Amniotic epithelial cell (primary cell): ENCODE results near the gene SYTL3.
A peak's percentile ranks its signal among the peaks of the same experiment; 100 is the strongest.
"Not testable (repeated sequence)": the region's sequence is repeated elsewhere in the genome, so short reads cannot be mapped to it uniquely, and the experiment has no call there.

Experiments
- DNase-seq: peaks from one replicate; pipeline ENCODE4 v3.0.0-alpha.2; 2010; ENCODE audit warnings: low read depth

SYTL3 gene

GRCh38 chr6:158776737-158777136, 126.9 kb downstream of the SYTL3 start:
- no peak for DNase-seq

GRCh38 chr6:158777510-158777909, 127.7 kb downstream of the SYTL3 start:
- DNase-seq = no peak

DNA sequence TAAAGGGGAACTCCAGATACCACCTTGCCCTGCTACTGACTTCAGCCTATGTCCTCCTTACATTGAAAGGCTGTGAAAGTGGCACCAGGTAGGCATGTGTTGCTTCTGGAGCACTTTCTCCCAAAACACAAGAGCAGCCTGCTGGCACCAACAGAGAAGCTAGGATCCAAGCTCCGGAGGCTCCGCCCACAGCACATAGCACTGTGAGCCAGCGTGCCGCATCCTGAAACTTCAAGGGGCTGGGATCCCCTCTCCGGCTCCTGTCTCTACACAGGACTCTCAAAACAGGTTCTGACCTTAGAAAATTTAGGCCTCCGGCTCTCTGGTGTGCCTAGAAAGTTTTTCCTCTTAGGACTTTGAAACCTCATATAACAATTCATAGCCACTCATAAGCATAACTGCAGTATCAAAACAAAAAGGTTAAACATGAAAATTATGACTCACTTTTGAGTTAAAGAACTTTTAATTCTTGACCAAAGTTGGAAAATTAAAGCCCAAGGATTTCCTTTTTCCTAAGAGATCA, 128.2 kb downstream of the SYTL3 start:
- DNase-seq = no peak

DNA sequence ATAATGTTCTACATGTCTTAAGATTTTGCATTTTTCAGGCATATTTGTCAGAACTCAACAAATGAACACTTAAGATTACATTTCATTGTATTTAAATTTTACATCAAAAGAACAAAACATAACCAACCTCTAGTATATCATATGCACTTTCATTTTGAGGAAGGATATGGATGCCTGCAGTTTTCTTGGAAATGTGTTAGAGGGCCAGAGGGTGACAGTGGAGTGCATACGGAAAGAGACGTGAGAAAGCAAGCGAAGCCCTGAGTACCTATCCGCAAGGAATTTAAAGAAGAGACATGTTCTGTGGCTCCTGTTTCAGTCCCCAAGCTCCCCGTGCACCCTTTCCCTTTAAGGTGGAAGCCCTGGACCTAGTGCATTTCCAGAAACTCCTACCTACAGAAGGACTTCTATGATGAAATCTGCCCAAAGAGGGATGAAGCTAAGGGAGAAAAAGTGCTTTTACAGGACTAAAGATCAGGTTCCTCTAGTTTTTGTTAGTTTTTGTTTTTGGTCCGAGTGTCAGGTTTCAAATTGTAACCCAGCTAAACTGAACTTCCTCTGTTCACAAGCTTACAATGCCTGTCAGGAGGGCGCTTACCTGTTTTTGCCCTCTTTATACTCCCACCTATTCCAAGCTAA, 130.5 kb downstream of the SYTL3 start:
- DNase-seq = no peak

DNA sequence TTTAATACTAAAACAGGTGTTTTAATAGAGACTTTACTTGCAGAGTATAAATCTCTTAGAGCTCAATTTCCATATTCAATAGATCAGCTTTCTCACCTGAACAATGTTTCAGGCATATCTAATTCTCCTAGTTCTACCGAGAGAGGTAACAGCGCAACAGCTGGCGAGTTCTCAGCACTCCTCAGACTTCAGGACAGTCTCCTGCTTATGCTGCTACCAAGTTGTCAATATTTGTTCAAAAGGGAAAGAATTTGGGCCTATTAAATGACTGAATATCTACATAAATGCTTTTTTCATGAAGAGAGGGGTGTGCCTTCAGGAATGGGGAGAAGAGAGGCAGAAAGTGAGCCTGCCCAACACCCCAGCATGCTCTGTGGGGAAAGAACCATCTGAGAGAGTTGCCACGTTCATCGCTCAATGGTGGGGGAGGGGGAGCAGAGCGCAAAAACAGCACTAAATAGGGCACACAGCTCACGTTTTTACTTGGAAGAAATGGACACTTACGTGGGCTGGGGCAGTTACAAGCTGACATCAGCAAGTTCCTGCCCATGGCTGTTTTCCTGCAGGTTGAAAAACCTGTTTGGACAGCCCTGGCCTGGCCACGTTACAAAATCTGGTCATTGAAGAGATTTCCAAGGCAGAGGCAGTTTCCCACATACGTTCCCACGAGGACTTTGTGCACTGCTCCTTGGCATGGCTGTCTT, 131.3 kb downstream of the SYTL3 start:
- DNase-seq = no peak

- no peak for DNase-seq
These were observed 132.0 kb downstream of the SYTL3 start for GRCh38 chr6:158781692-158782373.

GRCh38 chr6:158782432-158783166, 132.7 kb downstream of the SYTL3 start:
- DNase-seq = no peak

DNA sequence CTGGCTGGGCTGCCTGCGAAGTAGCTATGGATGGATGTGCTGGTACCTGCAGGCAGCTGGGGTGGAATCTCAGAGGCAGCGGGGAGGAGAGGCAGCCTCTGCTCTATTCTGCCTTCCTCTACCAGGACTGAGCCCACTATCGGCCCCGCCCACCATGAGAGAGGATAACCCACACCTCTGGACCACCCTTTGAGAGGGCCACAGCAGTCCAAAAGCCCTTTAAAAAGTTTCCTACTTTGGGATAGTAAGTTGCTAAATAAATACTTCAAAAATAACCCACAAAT, 133.3 kb downstream of the SYTL3 start:
- no peak for DNase-seq

GRCh38 chr6:158783851-158784250, 134.0 kb downstream of the SYTL3 start:
- DNase-seq = no peak

DNA sequence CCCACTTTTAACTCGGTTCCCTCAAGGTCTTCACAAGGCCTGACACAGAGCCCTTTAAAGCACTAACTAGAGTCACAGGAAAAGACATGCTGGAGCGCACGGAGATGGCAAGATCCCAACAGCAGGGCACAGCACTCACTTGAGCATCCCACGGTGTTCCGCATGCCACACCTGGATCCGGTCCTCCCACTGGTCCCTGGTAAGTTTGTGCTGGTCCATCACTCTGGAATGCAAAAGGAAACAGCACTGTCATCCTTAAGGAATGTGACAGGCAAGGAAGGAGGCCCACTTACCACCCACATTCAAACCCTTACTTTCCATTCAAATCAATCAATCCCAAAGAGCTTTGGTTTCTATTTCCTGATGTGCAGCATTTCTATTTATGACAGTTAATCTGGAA, 134.7 kb downstream of the SYTL3 start:
- peak; percentile 38 for DNase-seq

DNA sequence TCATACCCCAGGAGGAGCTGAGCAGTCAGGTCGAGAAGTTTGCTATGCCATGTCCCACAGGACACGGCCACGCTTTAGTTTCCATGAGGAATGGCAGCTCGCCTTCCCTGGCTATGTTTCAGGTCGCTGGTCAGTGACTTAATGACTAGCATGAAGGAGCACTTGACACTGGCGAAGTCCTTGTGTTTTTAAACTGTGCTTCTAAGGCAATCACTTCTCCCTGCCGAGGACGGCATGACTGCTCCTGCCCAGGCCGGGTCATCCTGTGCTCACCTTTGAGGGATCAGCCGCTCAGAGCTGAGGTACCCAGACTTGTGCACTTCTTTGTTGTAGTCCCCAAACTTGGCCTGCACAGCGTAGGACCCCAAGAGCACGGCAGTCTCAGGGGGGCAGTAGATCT, 135.2 kb downstream of the SYTL3 start:
- DNase-seq = no peak

- DNase-seq = no peak
These were observed 136.9 kb downstream of the SYTL3 start for GRCh38 chr6:158786645-158787304.

DNA sequence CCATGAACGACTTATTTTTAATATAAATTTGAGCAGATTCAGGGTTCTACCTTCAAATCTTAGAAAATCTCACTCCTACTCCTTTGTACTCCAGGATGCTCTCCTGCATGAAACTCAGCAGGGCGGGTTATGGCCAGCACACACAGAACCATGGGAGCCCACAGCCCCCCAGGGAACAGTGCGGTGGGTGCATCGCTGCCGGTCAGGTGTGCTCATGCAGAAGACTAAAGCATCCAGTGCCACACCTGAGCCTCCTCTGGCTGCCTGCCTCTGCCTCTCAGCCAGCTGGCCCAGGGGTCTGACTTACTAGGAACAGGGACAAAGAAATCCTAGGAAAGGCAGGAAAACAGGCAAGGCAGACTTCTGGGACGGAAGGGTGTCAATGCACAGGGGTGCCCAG, 137.5 kb downstream of the SYTL3 start:
- DNase-seq = no peak

- no peak for DNase-seq
These were observed 139.5 kb downstream of the SYTL3 start for GRCh38 chr6:158789115-158789917.

DNA sequence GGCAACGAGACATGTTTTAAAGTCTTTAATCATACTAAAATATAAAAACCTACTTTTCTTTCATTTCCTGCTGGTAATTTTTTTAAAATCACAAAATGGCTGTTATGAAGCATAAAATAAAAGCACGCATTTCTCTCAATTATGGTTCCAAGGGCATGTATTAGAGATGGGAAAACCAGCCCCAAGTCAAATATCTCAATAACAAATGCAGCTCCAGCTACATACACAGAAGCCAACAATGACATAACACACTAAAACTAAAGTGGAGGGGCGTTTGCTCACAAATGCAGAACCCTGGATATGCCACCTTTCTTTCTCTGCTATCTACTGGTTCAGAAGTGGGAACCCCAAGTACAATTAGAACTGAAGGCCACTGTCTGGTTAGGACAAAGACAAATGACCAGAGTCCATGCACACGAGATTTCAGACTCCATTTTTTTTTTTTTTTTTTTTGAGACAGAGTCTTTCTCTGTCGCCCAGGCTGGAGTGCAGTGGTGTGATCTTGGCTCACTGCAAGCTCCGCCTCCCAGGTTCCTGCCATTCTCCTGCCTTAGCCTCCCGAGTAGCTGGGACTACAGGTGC, 141.5 kb downstream of the SYTL3 start:
- no peak for DNase-seq

DNA sequence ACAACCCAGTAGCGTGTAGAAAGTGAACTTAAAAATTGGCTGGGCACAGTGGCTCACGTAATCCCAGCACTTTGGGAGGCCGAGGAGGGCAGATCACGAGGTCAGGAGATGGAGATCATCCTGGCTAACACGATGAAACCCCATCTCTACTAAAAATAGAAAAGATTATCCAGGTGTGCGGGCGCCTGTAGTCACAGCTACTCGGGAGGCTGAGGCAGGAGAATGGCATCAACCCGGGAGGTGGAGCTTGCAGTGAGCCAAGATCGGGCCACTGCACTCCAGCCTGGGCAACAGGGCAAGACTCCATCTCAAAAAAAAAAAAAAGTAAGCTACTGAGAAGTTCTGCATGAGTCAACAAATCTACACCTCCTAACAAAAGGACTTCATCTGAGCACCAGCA, 142.7 kb downstream of the SYTL3 start:
- not testable (repeated sequence) for DNase-seq

- DNase-seq = peak; percentile 70
These were observed 143.6 kb downstream of the SYTL3 start for GRCh38 chr6:158793432-158793831.

DNA sequence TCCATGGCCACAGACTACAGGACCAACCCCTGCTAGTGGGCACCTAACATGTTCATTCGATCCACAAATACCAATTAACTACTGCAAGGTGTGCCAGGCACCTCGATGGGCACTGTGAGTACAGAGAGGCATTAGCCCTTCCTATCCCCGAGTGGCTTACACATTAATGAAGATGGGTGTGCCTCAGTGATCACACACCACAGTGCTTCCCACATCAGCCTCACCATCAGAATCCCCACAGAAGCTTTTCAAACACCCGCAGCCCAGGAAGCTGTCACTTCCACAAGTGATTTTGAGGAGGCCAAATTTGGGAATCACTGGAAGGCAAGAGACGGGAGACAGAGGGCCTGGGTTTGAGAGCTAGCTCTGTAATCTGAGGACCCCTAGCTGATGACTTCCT, 145.7 kb downstream of the SYTL3 start:
- no peak for DNase-seq

- no peak for DNase-seq
These were observed 146.5 kb downstream of the SYTL3 start for GRCh38 chr6:158796353-158796752.

DNA sequence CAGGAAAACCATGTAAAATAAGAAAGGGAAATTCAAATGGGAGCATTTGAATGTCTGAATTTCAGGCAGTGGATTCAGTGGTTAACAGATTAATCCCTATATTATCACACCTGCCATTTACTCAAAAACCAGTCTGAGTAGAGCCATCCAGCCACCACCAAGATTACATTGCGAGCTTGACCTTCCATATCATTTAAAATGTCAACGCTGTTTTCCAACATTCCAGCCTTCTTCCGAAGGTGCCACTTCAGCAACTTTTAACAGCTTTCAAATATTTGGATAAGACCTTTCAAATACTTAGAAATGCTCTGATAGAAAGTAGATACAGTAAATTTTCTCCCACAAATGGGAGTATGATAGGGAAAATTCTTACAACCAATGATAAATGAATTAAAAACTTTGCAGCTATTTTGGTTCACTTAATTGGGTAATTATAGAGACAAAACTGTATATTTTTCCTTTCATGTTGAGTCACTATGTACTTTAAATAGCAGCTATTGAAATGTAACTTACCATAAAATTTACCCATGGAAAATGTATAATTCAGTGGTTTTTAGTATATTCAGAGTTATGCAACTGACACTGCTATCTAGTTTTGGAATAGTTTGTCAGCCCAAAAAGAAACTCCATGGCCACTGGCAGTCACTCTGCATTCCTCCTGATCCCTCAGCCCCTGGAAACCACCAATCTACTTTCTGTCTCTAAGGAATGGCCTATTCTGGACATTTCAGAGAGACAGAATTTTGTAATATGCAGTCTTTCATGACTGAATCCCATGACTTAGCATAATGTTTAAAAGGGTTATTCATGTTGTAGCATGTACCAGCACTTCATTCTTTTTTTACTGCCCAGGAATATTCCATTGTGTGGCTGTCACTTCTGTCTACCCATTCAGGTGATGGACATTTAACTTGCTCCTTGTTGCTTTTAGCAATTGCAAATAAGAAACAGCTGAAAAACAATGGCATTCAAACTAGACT, 147.8 kb downstream of the SYTL3 start:
- peak; percentile 73 for DNase-seq
